NCI-H2107 (cell line): ENCODE results near the gene NFIC.

ENCODE experiments used
- DNase-seq: peaks from one replicate; lab custom pipeline; 2025; lab: John Stamatoyannopoulos, UW

The NFIC gene

GRCh38 chr19:3359015-3359918, 7.1 kb upstream of the NFIC start:
- no peak for DNase-seq

- DNase-seq = no peak
Measured at GRCh38 chr19:3359919-3360420, 6.4 kb upstream of the NFIC start.

DNA sequence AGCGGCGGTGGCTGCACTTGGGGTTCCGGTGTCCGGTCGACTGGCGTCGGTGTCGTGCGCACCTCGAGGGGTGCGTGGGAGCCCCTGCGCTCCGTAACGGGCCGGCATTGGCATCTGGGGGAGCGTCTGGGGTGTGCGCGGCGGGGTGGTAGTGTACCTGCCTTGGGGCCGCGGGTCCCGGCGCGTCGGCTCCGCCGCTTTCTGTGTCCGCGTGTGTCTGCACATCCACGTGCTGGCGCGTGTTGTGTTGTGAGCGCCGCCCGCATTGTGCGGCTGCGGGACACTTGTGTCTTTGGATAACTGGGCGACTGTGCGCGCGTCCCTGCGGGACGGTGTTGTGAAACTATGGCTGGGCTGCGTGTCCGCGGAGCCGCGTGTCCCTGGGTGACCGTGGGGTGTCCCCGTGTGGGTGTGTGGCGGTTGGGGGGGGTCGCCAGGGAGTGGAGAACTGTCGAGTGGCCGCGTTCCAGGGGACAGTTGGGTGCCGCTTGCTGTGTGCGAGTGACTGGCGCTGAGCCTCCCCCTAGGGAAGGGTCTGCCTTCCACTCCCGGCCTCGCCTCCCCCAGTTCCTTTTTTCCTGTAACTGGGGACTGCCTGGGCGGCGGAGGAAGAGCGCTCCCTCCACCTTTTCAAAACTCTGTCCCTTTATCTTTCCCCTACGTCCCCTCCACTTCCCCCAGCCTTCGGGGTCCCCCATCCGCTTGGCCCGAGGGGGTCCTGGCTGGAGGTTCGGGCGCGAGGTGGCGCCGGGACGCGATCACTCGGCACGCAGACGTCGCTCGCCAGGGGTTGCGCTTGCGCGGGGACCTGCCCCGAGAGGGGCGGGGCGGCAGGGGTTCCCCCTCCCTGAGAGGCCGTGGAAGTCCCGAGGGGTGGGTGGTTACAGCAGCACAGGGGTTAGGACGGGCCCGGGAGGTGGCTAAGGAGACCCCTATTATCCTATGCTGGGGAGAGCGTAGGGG, 5.7 kb upstream of the NFIC start:
- no peak for DNase-seq

- DNase-seq = no peak
Measured at GRCh38 chr19:3361384-3362216, 4.8 kb upstream of the NFIC start.

- no peak for DNase-seq
Measured at GRCh38 chr19:3362217-3362906, 4.0 kb upstream of the NFIC start.

DNA sequence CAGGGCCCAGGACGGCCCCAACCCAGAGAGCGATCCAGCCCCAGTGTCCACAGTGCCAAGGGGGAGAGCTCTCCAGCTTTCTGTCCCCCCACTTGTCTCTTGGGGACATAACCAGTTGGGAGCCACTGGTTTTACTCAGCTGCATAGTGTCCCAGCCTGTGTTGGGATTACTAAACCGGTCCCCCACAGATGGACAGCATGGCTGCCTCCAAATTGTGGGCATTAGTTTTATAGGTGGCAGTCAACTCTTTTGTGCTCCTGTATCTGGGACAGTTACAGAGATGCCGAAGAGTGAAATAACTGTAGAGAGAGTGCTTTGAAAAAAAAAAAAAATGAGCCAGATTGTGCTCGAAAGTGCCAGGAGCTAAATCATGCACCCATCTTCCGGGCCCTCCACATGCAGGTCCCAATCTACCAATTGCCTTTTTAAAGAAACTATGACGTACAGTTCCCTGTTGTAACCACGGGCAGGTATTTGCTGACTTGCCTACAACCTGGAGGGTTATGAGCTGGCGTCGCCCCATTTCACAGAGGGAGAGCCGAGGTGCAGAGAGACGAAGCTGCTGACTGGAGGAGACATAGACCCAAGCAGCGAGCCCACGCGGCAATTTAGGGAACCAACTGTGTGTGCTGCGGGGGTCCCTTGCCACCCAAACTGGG, 2.4 kb upstream of the NFIC start:
- no peak for DNase-seq

DNA sequence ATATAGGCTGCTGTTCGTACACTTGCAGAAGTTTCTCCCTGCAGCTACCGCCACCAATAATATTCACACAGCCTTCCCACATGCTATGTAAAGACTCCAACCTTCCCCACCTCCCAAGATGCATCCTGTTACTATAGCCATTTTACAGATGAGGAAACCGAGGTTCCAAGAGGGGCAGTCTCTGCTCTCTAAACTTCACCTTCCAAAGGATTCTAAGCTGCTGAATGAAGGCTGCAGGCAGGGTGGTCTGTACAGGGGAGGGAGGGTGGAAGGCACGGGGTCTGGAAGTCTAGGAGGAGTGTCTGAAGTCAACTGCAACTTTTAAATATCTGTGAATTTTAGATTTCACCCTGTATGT, 1.9 kb upstream of the NFIC start:
- no peak for DNase-seq

DNA sequence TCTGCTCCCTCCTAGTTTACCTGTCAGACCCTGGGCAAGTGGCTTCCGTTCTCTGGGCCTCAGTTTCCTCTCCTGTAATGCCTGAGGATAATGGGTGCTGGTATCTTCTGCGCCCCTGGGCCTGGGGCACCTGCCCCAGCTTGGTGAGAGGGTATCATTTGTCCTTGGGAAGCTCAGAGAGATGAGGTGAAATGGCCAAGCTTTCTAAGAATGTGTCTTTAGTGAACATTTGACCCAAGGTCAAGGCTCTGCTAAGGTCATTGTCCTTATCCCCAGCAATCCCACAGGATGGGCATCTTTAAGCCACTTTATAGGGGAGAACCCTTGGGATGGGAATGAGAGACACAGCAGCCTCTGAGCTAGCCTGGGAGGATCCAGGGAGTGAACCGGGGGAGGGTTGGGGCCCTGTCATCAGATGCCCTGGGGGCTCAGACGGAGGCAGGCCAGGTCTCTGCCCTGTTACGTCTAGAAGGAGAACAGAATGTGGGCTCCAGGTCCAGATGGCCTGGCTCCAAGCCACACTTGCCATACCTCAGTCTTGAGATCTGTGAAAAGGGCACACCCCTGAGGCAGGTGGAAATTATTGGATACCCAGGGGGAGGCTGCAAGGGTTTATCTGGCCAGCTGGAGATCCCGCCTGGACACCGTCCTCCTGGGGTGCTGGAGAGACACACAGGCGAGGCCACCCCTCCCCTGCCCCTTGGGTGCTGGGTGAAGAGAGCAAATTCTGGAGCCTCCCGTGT, 1.1 kb upstream of the NFIC start:
- no peak for DNase-seq

DNA sequence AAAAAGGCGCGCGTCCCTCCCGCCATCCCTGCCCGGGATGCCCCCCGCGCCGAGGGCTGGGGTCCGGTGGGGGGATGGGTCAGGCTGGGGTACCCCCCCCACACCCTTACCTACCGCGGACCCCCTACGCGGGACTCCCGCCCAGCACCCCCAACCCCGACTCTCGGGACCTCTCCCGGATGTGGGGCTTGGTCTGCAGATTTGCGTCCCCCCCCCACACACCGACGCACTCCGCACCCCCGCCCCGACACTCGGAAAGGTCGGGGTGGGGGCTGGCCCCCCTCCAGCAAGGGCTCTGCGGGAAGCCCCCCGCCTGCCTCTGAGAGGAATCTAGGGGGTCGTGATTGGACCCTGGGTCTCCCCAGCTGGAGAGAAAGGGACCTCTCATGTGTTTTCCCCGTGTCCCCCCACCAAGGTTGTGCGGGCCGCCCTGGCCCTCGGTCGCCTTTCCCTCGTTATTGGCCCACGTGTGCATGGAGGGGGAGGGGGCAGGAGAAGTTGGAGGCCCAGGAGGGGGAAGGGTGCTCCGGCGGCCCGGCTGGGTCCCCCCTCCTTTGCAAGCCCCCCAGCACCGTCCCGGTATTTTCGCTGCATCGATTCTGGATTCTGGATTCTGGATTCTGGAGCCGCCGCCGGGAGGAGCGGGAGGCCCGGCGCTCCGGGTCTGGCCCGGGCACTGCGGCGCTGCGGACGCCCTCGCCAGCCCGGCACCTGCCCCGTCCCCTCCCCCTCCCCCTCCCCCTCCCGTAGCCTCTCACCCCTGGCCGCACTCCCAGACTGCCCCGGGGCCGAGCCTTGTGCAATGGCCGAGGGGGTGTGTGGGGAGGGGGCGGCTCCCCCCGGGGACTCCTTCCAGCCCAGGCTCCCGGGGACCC, 607 bp downstream of the NFIC start:
- DNase-seq = no peak

GRCh38 chr19:3367628-3368440, 1.5 kb downstream of the NFIC start:
- DNase-seq = no peak

- no peak for DNase-seq
Measured at GRCh38 chr19:3368441-3368795, 2.0 kb downstream of the NFIC start.

DNA sequence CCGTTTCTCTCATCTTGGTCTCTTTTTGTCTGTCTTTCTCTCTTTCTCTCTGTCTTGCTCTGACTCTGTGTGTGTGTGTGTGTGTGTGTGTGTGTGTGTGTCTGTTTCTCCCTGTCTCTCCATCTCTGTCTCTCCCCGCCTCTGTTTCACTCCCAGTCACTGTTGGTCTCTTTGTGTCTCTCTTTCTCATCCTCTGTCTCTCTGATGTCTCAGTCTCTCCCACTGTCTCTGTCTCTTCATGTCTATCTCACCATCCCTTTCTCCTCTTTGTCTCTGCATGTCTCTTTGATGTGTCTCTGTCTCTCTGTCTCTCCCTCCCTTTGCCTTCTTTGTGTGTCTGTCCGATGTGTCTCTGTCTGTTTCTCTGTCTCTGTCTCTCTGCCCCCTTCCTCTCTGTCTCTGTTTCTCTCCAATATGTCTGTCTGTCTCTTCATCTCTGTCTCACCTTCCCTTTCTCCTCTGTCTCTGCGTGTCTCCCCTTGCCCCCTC, 2.5 kb downstream of the NFIC start:
- DNase-seq = no peak

- no peak for DNase-seq
Measured at GRCh38 chr19:3369337-3370213, 3.2 kb downstream of the NFIC start.

GRCh38 chr19:3370214-3370720, 3.9 kb downstream of the NFIC start:
- DNase-seq = no peak

DNA sequence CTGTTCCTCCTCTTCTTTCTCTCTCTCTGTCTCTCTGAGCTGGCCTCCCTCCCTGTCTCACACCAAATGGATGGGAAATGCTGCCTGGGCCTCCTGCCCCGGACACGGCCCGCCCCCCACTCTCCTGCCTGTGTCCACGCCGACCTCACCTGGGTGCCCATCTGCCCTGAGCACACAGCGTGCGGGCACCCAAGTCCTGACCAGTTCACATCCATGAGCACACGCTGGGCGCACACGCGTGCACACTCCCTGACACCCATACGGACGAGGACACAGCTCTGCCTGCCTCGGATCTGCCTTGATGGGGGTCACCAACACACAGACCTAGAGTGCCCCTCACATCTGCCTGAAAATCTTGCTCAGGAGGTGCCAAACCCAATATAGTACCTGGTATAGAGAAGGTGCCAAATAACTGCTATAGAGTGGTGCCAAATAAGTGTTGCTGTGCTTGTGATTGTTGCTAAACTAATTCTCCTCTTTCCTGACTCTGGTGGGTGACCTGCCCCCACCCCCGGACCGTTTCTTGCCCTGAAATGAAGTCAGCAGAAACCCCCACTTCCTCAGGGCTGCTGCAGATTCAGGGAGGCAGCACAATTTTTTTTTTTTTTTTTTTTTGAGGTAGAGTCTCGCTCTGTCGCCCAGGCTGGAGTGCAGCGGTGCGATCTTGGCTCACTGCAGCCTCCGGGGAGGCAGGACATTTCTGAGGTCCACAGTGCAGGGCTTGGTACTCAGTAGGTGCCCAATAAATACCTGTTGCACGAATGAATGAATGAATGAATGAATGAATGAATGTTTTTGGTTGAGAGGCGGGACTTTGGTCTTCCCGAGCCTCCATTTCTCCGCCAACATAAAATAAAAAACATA, 4.6 kb downstream of the NFIC start:
- no peak for DNase-seq

- no peak for DNase-seq
Measured at GRCh38 chr19:3372413-3372812, 6.0 kb downstream of the NFIC start.
